ENCODE data around the gene HSPA12A. TPM values are rescaled to one million over a fixed set of nuclear protein-coding genes. Genes with fewer than 3 reads are reported as not detected.

HSPA12A gene
- total RNA-seq = 10 to 100 TPM; 24.4 to 24.6 TPM

GRCh38 chr10:116742367-116743265 is at the start of gene HSPA12A:
Gene HSPA12A (minus strand): TSS chr10:116742566. CDS start chr10:116742469, 97 bp downstream.

Other genes starting within 250 kb of the HSPA12A start
- not detected for gene PNLIP, start 196.6 kb downstream of the HSPA12A start, total RNA-seq
- not detected for gene PNLIPRP1, start 151.6 kb downstream of the HSPA12A start, total RNA-seq
- not detected for gene PNLIPRP2, start 121.6 kb downstream of the HSPA12A start, total RNA-seq
- gene ENO4, start 106.9 kb upstream of the HSPA12A start, total RNA-seq = under 1 TPM; 0.33 to 0.69 TPM